GM19438 (cell line): Measurements from ENCODE around the gene DAND5.
"Not testable (repeated sequence)": the region's sequence is repeated elsewhere in the genome, so short reads cannot be mapped to it uniquely, and the experiment has no call there.

ENCODE experiments used
- ATAC-seq: cut with Tn5 transposase; IDR thresholded peaks from one replicate; pipeline ENCODE4 v1.9.1; 2021; ENCODE audit warnings: low read depth; ENCODE audit not compliant: unreplicated experiment

The DAND5 gene

GRCh38 chr19:12945479-12946091 is 23.8 kb upstream of the DAND5 start, which contains the start of gene RAD23A:
RAD23A (plus strand) TSS chr19:12945862; CDS start chr19:12945949, 87 bp downstream.
- peak; percentile 64 for ATAC-seq

GRCh38 chr19:12946092-12946721 is 23.2 kb upstream of the DAND5 start:
- peak; percentile 14 for ATAC-seq

- no peak for ATAC-seq
These were observed 22.5 kb upstream of the DAND5 start for GRCh38 chr19:12946731-12947496.

GRCh38 chr19:12947702-12948611 is 21.4 kb upstream of the DAND5 start:
- no peak for ATAC-seq

- no peak for ATAC-seq
These were observed 20.6 kb upstream of the DAND5 start for GRCh38 chr19:12948612-12949362.

- ATAC-seq: no peak
These were observed 19.8 kb upstream of the DAND5 start for GRCh38 chr19:12949363-12950283.

- ATAC-seq: not testable (repeated sequence)
These were observed 17.3 kb upstream of the DAND5 start for GRCh38 chr19:12952050-12952449.

GRCh38 chr19:12952488-12953137 is 16.8 kb upstream of the DAND5 start:
- ATAC-seq: no peak

- ATAC-seq: no peak
These were observed 16.1 kb upstream of the DAND5 start for GRCh38 chr19:12953138-12953798.

- no peak for ATAC-seq
These were observed 15.4 kb upstream of the DAND5 start for GRCh38 chr19:12953799-12954611.

- no peak for ATAC-seq
These were observed 14.8 kb upstream of the DAND5 start for GRCh38 chr19:12954612-12954962.

- ATAC-seq: not testable (repeated sequence)
These were observed 13.8 kb upstream of the DAND5 start for GRCh38 chr19:12955575-12955974.

GRCh38 chr19:12955996-12956395 is 13.4 kb upstream of the DAND5 start:
- no peak for ATAC-seq

GRCh38 chr19:12956446-12957388 is 12.7 kb upstream of the DAND5 start, which contains the start of gene GADD45GIP1:
GADD45GIP1 (minus strand) TSS chr19:12957223; CDS start chr19:12957212, 11 bp downstream.
- ATAC-seq: no peak

- not testable (repeated sequence) for ATAC-seq
These were observed 11.9 kb upstream of the DAND5 start for GRCh38 chr19:12957389-12957952.
